HL-60 (cell line): ENCODE data around the gene IFITM2.
A peak's percentile ranks its signal among the peaks of the same experiment; 100 is the strongest.
"Not testable (repeated sequence)": the region's sequence is repeated elsewhere in the genome, so short reads cannot be mapped to it uniquely, and the experiment has no call there.

Experiments used
- DNase-seq, 2 experiments: peaks; one replicate each; pipeline ENCODE4 v3.0.0-alpha.2; 2010 to 2020; ENCODE audit warnings: low read depth in 1 of 2, low spot score in 1 of 2
- H3K27ac ChIP-seq: fragments of 250-450 bp; sonication (Bioruptor Pico); replicated peaks from 2 replicates; pipeline ENCODE4 v1.5.1; 2020; ENCODE audit warnings: mild to moderate bottlenecking, moderate library complexity
- H3K27me3 ChIP-seq: fragments of 250-450 bp; sonication (Bioruptor Pico); 2 replicates; pipeline ENCODE4 v1.5.1; 2021; ENCODE audit warnings: mild to moderate bottlenecking, moderate library complexity; ENCODE audit not compliant: insufficient read depth, poor library complexity, severe bottlenecking
- H3K4me3 ChIP-seq: replicated peaks from 2 replicates; pipeline ENCODE4 v1.5.1; 2011; ENCODE audit warnings: mild to moderate bottlenecking, control low read depth, low read length; ENCODE audit not compliant: insufficient read depth
- CTCF ChIP-seq: IDR thresholded peaks from one replicate; pipeline ENCODE4 v1.5.1; 2011; ENCODE audit warnings: low read length, control low read depth, inconsistent platforms; ENCODE audit not compliant: insufficient read depth
- GABPA ChIP-seq: IDR thresholded peaks from 2 replicates; pipeline ENCODE4 v1.6.1; 2012; ENCODE audit warnings: low read depth
- POLR2AphosphoS5 ChIP-seq: IDR thresholded peaks from 2 replicates; pipeline ENCODE4 v1.6.1; 2012; ENCODE audit warnings: low read depth
- REST ChIP-seq: IDR thresholded peaks from 2 replicates; pipeline ENCODE4 v1.6.1; 2012; ENCODE audit warnings: low read depth; ENCODE audit not compliant: insufficient replicate concordance
- SPI1 ChIP-seq: IDR thresholded peaks from 2 replicates; pipeline ENCODE4 v1.6.1; 2012; ENCODE audit warnings: low read depth, mild to moderate bottlenecking, borderline replicate concordance

Gene IFITM2

GRCh38 chr11:330694-331357 is 23.2 kb downstream of the IFITM2 start:
- TF ChIP-seq SPI1 (no peak), REST (no peak), GABPA (no peak), POLR2AphosphoS5 (no peak)
- H3K4me3 ChIP-seq = no peak overlapping the region
- H3K27ac ChIP-seq = no peak overlapping the region
- H3K27me3 ChIP-seq = peaks cover 4% of the 10 kb centered on the region
- peak in 1 of 2 experiments; percentile 50 for DNase-seq

GRCh38 chr11:331358-332060 is 23.9 kb downstream of the IFITM2 start:
- no peak for DNase-seq
- TF ChIP-seq GABPA (no peak), CTCF (no peak), POLR2AphosphoS5 (no peak), REST (no peak), SPI1 (no peak)
- no peak overlapping the region for H3K4me3 ChIP-seq
- no peak overlapping the region for H3K27ac ChIP-seq
- H3K27me3 ChIP-seq = peaks cover 4% of the 10 kb centered on the region

GRCh38 chr11:332651-333480 is 25.2 kb downstream of the IFITM2 start:
- no peak overlapping the region for H3K4me3 ChIP-seq
- peaks cover 4% of the 10 kb centered on the region for H3K27me3 ChIP-seq
- H3K27ac ChIP-seq = no peak overlapping the region
- no peak for DNase-seq
- TF ChIP-seq SPI1 (no peak), CTCF (no peak), GABPA (no peak), POLR2AphosphoS5 (no peak), REST (no peak)

- H3K27ac ChIP-seq, H3K4me3 ChIP-seq, H3K27me3 ChIP-seq: not testable (repeated sequence)
These were observed 26.1 kb downstream of the IFITM2 start for GRCh38 chr11:333616-334263.

More at GRCh38 chr11:333616-334263, 26.1 kb downstream of the IFITM2 start:
- not testable (repeated sequence) for DNase-seq
